Astrocyte of the cerebellum (primary cell): ENCODE data around the gene HAO1.

ENCODE experiments used
- DNase-seq: peaks from one replicate; pipeline ENCODE4 v3.0.0-alpha.2; 2011; ENCODE audit warnings: low read depth
- H3K4me3 ChIP-seq: 2 replicates; pipeline ENCODE4 v1.5.1; 2011; ENCODE audit warnings: mild to moderate bottlenecking, low read depth, low read length, moderate library complexity
- CTCF ChIP-seq: IDR thresholded peaks from 2 replicates; pipeline ENCODE4 v1.5.1; 2012; ENCODE audit warnings: low read length, low read depth, moderate library complexity, mild to moderate bottlenecking; ENCODE audit errors: missing control alignments
- in situ Hi-C: cut with HindIII; loops from 2 replicates; pipeline ENCODE4 v1.10.0; 2017; ENCODE audit warnings: low sequenced_read_pairs

Gene HAO1

GRCh38 chr20:7893014-7893730 lies 47.1 kb downstream of the HAO1 start:
- no peak overlapping the region for H3K4me3 ChIP-seq
- no peak for DNase-seq
- in situ Hi-C loops, result no loop called here
- TF ChIP-seq CTCF, result no peak

GRCh38 chr20:7891705-7892104 lies 48.6 kb downstream of the HAO1 start:
- no peak overlapping the region for H3K4me3 ChIP-seq
- DNase-seq, result no peak
- in situ Hi-C loops, result no loop called here
- no peak for TF ChIP-seq CTCF

GRCh38 chr20:7889736-7890135 lies 50.5 kb downstream of the HAO1 start:
- in situ Hi-C loops, result no loop called here
- no peak for TF ChIP-seq CTCF
- H3K4me3 ChIP-seq, result no peak overlapping the region
- no peak for DNase-seq

- no peak for TF ChIP-seq CTCF
- H3K4me3 ChIP-seq, result no peak overlapping the region
- in situ Hi-C loops, result no loop called here
- no peak for DNase-seq
Observed at GRCh38 chr20:7883741-7884140, 56.5 kb downstream of the HAO1 start.

- no peak for DNase-seq
- no peak overlapping the region for H3K4me3 ChIP-seq
- in situ Hi-C loops, result no loop called here
- TF ChIP-seq CTCF, result no peak
Observed at GRCh38 chr20:7883309-7883708, 56.9 kb downstream of the HAO1 start.

GRCh38 chr20:7882076-7882475 lies 58.2 kb downstream of the HAO1 start:
- no peak overlapping the region for H3K4me3 ChIP-seq
- TF ChIP-seq CTCF, result no peak
- DNase-seq, result no peak
- in situ Hi-C loops, result no loop called here
